ENCODE data around the gene EIF4E3.

DNA sequence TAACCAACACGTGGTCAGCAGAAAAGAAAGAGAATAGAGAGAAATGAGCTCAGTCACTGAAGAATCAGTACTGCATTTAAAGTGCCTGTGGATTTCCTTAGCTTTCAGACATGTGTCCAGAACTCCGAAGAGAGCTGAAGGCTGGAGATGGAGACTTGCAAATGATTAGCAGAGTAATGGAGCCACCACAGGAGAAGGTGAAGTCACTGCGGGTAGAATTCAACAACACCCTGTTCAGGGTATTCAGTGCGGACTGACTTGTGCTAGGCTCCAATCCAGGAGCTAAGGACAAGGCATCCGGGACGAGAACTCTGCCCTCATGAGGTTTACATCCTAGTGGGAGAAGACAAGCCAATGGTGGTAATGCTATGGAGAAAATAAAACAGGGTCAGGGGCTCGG, 4.2 kb downstream of the EIF4E3 start:
- TF ChIP-seq, protein P1, sequence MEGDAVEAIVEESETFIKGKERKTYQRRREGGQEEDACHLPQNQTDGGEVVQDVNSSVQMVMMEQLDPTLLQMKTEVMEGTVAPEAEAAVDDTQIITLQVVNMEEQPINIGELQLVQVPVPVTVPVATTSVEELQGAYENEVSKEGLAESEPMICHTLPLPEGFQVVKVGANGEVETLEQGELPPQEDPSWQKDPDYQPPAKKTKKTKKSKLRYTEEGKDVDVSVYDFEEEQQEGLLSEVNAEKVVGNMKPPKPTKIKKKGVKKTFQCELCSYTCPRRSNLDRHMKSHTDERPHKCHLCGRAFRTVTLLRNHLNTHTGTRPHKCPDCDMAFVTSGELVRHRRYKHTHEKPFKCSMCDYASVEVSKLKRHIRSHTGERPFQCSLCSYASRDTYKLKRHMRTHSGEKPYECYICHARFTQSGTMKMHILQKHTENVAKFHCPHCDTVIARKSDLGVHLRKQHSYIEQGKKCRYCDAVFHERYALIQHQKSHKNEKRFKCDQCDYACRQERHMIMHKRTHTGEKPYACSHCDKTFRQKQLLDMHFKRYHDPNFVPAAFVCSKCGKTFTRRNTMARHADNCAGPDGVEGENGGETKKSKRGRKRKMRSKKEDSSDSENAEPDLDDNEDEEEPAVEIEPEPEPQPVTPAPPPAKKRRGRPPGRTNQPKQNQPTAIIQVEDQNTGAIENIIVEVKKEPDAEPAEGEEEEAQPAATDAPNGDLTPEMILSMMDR (IDR thresholded peaks at IDR 0.05; ENCODE audit: poor library complexity, severe bottlenecking) = no peak
- TF ChIP-seq EZH2 (IDR thresholded peaks at IDR 0.05; ENCODE audit: borderline replicate concordance, insufficient read depth, low read length, poor library complexity, severe bottlenecking) = no peak
- TF ChIP-seq TAF1 (IDR thresholded peaks at IDR 0.05; ENCODE audit: low read depth) = no peak
- no peak for TF ChIP-seq SMC3 (conservative IDR thresholded peaks at IDR 0.05; ENCODE audit: poor library complexity)
- TF ChIP-seq, protein P2, sequence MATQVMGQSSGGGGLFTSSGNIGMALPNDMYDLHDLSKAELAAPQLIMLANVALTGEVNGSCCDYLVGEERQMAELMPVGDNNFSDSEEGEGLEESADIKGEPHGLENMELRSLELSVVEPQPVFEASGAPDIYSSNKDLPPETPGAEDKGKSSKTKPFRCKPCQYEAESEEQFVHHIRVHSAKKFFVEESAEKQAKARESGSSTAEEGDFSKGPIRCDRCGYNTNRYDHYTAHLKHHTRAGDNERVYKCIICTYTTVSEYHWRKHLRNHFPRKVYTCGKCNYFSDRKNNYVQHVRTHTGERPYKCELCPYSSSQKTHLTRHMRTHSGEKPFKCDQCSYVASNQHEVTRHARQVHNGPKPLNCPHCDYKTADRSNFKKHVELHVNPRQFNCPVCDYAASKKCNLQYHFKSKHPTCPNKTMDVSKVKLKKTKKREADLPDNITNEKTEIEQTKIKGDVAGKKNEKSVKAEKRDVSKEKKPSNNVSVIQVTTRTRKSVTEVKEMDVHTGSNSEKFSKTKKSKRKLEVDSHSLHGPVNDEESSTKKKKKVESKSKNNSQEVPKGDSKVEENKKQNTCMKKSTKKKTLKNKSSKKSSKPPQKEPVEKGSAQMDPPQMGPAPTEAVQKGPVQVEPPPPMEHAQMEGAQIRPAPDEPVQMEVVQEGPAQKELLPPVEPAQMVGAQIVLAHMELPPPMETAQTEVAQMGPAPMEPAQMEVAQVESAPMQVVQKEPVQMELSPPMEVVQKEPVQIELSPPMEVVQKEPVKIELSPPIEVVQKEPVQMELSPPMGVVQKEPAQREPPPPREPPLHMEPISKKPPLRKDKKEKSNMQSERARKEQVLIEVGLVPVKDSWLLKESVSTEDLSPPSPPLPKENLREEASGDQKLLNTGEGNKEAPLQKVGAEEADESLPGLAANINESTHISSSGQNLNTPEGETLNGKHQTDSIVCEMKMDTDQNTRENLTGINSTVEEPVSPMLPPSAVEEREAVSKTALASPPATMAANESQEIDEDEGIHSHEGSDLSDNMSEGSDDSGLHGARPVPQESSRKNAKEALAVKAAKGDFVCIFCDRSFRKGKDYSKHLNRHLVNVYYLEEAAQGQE (IDR thresholded peaks at IDR 0.05; ENCODE audit: borderline replicate concordance) = no peak
- no peak for TF ChIP-seq RAD21 (conservative IDR thresholded peaks at IDR 0.05)
- TF ChIP-seq POLR2AphosphoS5 (IDR thresholded peaks at IDR 0.05) = no peak
- TF ChIP-seq EP300 (conservative IDR thresholded peaks at IDR 0.05; ENCODE audit: poor library complexity, severe bottlenecking) = no peak
- TF ChIP-seq MXI1 (conservative IDR thresholded peaks at IDR 0.05; ENCODE audit: poor library complexity, severe bottlenecking) = no peak

Data from neural cell (in vitro differentiated cells).